IMR-90 (cell line): ENCODE data around the gene SAMD9.

Experiments
- CTCF ChIP-seq: conservative IDR thresholded peaks from 2 replicates; pipeline ENCODE4 v1.5.1; 2012; ENCODE audit warnings: mild to moderate bottlenecking, low read depth, low read length, improper control_type of control experiment
- USF2 ChIP-seq: fragments of 150-350 bp; IDR thresholded peaks from 2 replicates; pipeline ENCODE4 v1.6.1; 2017; ENCODE audit warnings: mild to moderate bottlenecking, antibody characterized with exemption, low read length, low read depth

- TF ChIP-seq CTCF: no peak
- TF ChIP-seq USF2: no peak
These were observed 20.8 kb upstream of the SAMD9 start for GRCh38 chr7:93138576-93138975.
